Large intestine (tissue), 12 donors: ENCODE results near the gene PDZRN3. TPM values are rescaled to one million over a fixed set of nuclear protein-coding genes. Genes with fewer than 3 reads are reported as not detected.
A peak's percentile ranks its signal among the peaks of the same experiment; 100 is the strongest.

Experiments used
- DNase-seq, 2 donors: peaks; one replicate each; pipeline versions ENCODE4 v3.0.0 to v3.0.0-alpha.2; 2013
- H3K27ac ChIP-seq: one replicate; pipeline ENCODE4 v1.5.1; 2013; ENCODE audit warnings: low read length
- H3K27me3 ChIP-seq: 2 replicates; pipeline ENCODE4 v1.6.1; 2013; ENCODE audit warnings: low read length; ENCODE audit not compliant: control insufficient read depth, insufficient read depth
- H3K36me3 ChIP-seq: 2 replicates; pipeline ENCODE4 v1.6.1; 2013; ENCODE audit warnings: low read length; ENCODE audit not compliant: control insufficient read depth, insufficient read depth
- H3K4me1 ChIP-seq: one replicate; pipeline ENCODE4 v1.6.1; 2013; ENCODE audit warnings: low read length; ENCODE audit not compliant: control insufficient read depth, insufficient read depth
- H3K4me3 ChIP-seq: one replicate; pipeline ENCODE4 v1.5.1; 2013; ENCODE audit warnings: low read length
- H3K9me3 ChIP-seq: one replicate; pipeline ENCODE4 v1.6.1; 2013; ENCODE audit warnings: mild to moderate bottlenecking, low read depth, low read length, moderate library complexity; ENCODE audit not compliant: control insufficient read depth
- WGBS: methylation state at CpG from one replicate; pipeline ENCODE4 v1.1.5; 2013; ENCODE audit warnings: low lambda C conversion rate; ENCODE audit not compliant: insufficient coverage; 5-methylcytosine and 5-hydroxymethylcytosine counted together
- long read RNA-seq, 11 donors: transcript quantifications; one replicate each; lab custom pipeline, GENCODE V29; 2026
- polyA plus RNA-seq: library from polyadenylated mRNA; unstranded; fragments of 120-200 nt; gene quantifications from one replicate; pipeline ENCODE4 v1.2.1, GENCODE V29; 2013

PDZRN3 gene
- polyA plus RNA-seq, result 40.7 TPM
- long read RNA-seq, donor 1, full-length matches to known transcripts, result 4 of 4 reads
- long read RNA-seq, donor 1, partial matches to known transcripts, result 0 of 4 reads
- long read RNA-seq, donor 1, other reads (novel, unspliced or antisense), result 0 of 4 reads
- long read RNA-seq, donor 2, full-length matches to known transcripts, result 8 of 8 reads
- long read RNA-seq, donor 2, partial matches to known transcripts, result 0 of 8 reads
- long read RNA-seq, donor 2, other reads (novel, unspliced or antisense), result 0 of 8 reads
- long read RNA-seq, donor 3, result 0 reads
- long read RNA-seq, donor 4, partial matches to known transcripts, result 0 of 1 reads
- long read RNA-seq, donor 4, other reads (novel, unspliced or antisense), result 0 of 1 reads
- long read RNA-seq, donor 5, full-length matches to known transcripts, result 5 of 5 reads
- long read RNA-seq, donor 5, partial matches to known transcripts, result 0 of 5 reads
- long read RNA-seq, donor 5, other reads (novel, unspliced or antisense), result 0 of 5 reads
- long read RNA-seq, donor 6, full-length matches to known transcripts, result 17 of 17 reads
- long read RNA-seq, donor 6, partial matches to known transcripts, result 0 of 17 reads
- long read RNA-seq, donor 6, other reads (novel, unspliced or antisense), result 0 of 17 reads
- long read RNA-seq, donor 7, full-length matches to known transcripts, result 9 of 9 reads
- long read RNA-seq, donor 7, partial matches to known transcripts, result 0 of 9 reads
- long read RNA-seq, donor 7, other reads (novel, unspliced or antisense), result 0 of 9 reads
- long read RNA-seq, donor 8, full-length matches to known transcripts, result 9 of 9 reads
- long read RNA-seq, donor 8, partial matches to known transcripts, result 0 of 9 reads
- long read RNA-seq, donor 8, other reads (novel, unspliced or antisense), result 0 of 9 reads
- long read RNA-seq, donor 9, full-length matches to known transcripts, result 5 of 5 reads
- long read RNA-seq, donor 9, partial matches to known transcripts, result 0 of 5 reads
- long read RNA-seq, donor 9, other reads (novel, unspliced or antisense), result 0 of 5 reads
- long read RNA-seq, donor 10, full-length matches to known transcripts, result 6 of 6 reads
- long read RNA-seq, donor 10, partial matches to known transcripts, result 0 of 6 reads
- long read RNA-seq, donor 10, other reads (novel, unspliced or antisense), result 0 of 6 reads
- long read RNA-seq, donor 11, full-length matches to known transcripts, result 6 of 6 reads
- long read RNA-seq, donor 11, partial matches to known transcripts, result 0 of 6 reads
- long read RNA-seq, donor 11, other reads (novel, unspliced or antisense), result 0 of 6 reads

- Histone ChIP-seq H3K4me1 (peaks cover 21% of the 10 kb centered on the region), H3K27me3 (no peaks in the 10 kb centered on the region), H3K36me3 (no peaks in the 10 kb centered on the region), H3K4me3 (peak within 1 kb of the TSS; percentile 76), H3K9me3 (no peaks in the 10 kb centered on the region), H3K27ac (peak within 1 kb of the TSS; percentile 62)
- peak; percentile 57 to 81 for DNase-seq
- 0% methylated on average over 3 of the region's 55 CpGs for WGBS
Measured at GRCh38 chr3:73624821-73625665, at the start of gene PDZRN3. Gene PDZRN3, minus strand, starts transcription at chr3:73624941.

DNA sequence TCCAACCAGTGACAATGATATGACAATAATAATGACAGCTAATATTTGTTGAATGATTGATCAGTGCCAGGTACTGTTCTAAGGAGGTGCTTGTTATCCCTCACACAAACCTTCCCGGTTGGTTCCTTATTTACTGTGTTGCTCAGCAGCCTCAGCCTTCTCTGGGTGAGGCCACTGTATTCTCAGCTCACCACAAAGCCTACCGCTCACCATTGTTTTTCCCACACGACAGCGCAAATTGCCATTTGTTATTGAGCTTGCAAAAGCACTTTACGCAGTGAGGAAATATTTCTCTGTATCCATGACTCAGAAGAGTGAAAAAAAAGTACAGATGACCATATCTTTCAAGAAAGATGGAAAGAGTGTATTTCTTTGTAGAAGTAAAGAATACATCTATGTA lies 49.5 kb upstream of the PDZRN3 start:
- Histone ChIP-seq H3K36me3 (no peaks in the 10 kb centered on the region), H3K27me3 (no peaks in the 10 kb centered on the region), H3K4me1 (no peaks in the 10 kb centered on the region), H3K27ac (no peak overlapping the region), H3K4me3 (no peak overlapping the region), H3K9me3 (no peaks in the 10 kb centered on the region)
- DNase-seq, result no peak
- WGBS, result 57% methylated on average over 1 of the region's 5 CpGs

DNA sequence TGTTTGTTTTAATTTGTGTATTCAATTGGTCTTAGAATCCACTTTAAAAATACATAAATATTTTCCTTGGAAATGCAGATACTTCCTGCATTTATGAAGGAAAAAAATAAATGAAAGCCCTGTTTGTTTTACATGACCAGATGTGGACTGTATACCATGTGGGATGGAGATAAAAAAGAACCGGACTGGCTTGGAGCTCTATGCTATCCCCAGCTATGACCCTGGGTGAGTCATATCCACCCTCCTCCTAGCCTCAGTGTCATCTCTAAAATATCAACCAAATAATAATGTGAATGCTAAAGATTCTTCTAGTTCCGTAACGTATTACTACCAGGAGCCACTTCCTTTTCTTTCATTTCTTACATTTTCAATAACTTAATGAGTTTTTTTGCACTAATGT lies 44.5 kb upstream of the PDZRN3 start:
- no peak for DNase-seq
- no peaks in the 10 kb centered on the region for H3K36me3 ChIP-seq
- no peak overlapping the region for H3K27ac ChIP-seq
- H3K27me3 ChIP-seq, result no peaks in the 10 kb centered on the region
- 100% methylated on average over 2 of the region's 3 CpGs for WGBS
- no peaks in the 10 kb centered on the region for H3K9me3 ChIP-seq
- peaks cover 2% of the 10 kb centered on the region for H3K4me1 ChIP-seq
- H3K4me3 ChIP-seq, result no peak overlapping the region

GRCh38 chr3:73668391-73668790 lies 43.6 kb upstream of the PDZRN3 start:
- H3K27ac ChIP-seq, result no peak overlapping the region
- no peaks in the 10 kb centered on the region for H3K27me3 ChIP-seq
- DNase-seq, result no peak
- H3K4me1 ChIP-seq, result peaks cover 5% of the 10 kb centered on the region
- no peaks in the 10 kb centered on the region for H3K9me3 ChIP-seq
- no peak overlapping the region for H3K4me3 ChIP-seq
- no peaks in the 10 kb centered on the region for H3K36me3 ChIP-seq
- 100% methylated on average over 1 of the region's 1 CpG for WGBS

GRCh38 chr3:73667889-73668288 lies 43.1 kb upstream of the PDZRN3 start:
- Histone ChIP-seq H3K4me1 (peaks cover 5% of the 10 kb centered on the region), H3K9me3 (no peaks in the 10 kb centered on the region), H3K27me3 (no peaks in the 10 kb centered on the region), H3K36me3 (no peaks in the 10 kb centered on the region), H3K27ac (no peak overlapping the region), H3K4me3 (no peak overlapping the region)
- no peak for DNase-seq
- 67% methylated on average over 1 of the region's 3 CpGs for WGBS

DNA sequence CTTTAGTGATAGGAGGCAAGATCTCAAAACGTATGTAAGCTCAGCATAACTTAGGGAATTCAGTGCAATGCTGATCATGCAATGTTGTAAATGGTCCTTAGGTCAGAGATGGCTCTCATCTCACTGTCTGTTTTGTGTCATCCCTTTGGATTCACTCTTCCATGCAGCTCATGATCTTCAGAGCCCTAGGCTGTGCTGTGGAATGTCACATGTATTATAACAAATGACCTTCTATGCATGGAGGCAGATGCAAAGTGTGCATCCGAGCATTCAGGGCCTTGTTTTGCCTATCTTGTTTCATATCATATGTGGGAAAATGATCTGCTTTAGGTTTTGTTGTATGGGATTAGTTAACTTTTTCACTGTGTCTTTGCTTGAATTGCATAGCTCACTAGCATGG lies 40.5 kb upstream of the PDZRN3 start:
- no CpG with 5 or more reads among the region's 2 CpGs for WGBS
- no peak for DNase-seq

GRCh38 chr3:73664389-73664788 lies 39.6 kb upstream of the PDZRN3 start:
- WGBS, result 100% methylated on average over 1 of the region's 4 CpGs
- no peak overlapping the region for H3K4me3 ChIP-seq
- H3K27ac ChIP-seq, result no peak overlapping the region
- H3K4me1 ChIP-seq, result peaks cover 5% of the 10 kb centered on the region
- no peaks in the 10 kb centered on the region for H3K36me3 ChIP-seq
- no peaks in the 10 kb centered on the region for H3K27me3 ChIP-seq
- no peak for DNase-seq
- no peaks in the 10 kb centered on the region for H3K9me3 ChIP-seq

More for the DNA sequence above, 40.5 kb upstream of the PDZRN3 start:
- no peak overlapping the region for H3K4me3 ChIP-seq
- H3K27ac ChIP-seq, result no peak overlapping the region
- H3K9me3 ChIP-seq, result no peaks in the 10 kb centered on the region
- peaks cover 5% of the 10 kb centered on the region for H3K4me1 ChIP-seq
- H3K27me3 ChIP-seq, result no peaks in the 10 kb centered on the region
- H3K36me3 ChIP-seq, result no peaks in the 10 kb centered on the region

DNA sequence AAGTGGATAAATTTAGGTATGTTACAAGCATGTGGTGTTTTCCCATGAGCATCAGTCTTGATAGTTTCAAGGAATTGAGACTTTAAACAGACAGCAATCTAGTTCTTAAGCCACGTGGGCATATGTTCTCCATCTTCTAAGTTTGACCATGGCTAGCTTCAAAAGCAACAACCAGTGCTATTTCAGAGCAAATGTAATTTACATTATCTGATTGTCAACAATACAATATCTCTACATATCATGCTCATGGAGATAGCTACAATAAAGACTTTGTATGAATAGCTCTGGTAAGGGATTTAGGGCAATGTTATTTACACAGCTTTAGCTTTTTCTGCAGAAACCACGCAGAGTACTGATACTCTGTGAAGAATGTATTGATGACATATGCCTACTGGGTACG lies 38.8 kb upstream of the PDZRN3 start:
- Histone ChIP-seq H3K27me3 (no peaks in the 10 kb centered on the region), H3K4me3 (no peak overlapping the region), H3K4me1 (peaks cover 5% of the 10 kb centered on the region), H3K9me3 (no peaks in the 10 kb centered on the region), H3K27ac (no peak overlapping the region), H3K36me3 (no peaks in the 10 kb centered on the region)
- no peak for DNase-seq
- 0% methylated on average over 1 of the region's 3 CpGs for WGBS

GRCh38 chr3:73661265-73661664 lies 36.5 kb upstream of the PDZRN3 start:
- Histone ChIP-seq H3K4me1 (peaks cover 5% of the 10 kb centered on the region), H3K36me3 (no peaks in the 10 kb centered on the region), H3K27ac (no peak overlapping the region), H3K27me3 (no peaks in the 10 kb centered on the region), H3K4me3 (no peak overlapping the region), H3K9me3 (no peaks in the 10 kb centered on the region)
- DNase-seq, result no peak
